Mesenchymal stem cell (in vitro differentiated cells and primary cell): Measurements from ENCODE around the gene TNFSF11.

ENCODE experiments used
- DNase-seq: peaks from one replicate; pipeline ENCODE4 v3.0.0-alpha.2; 2013
- H2AFZ ChIP-seq: one replicate; pipeline ENCODE4 v1.6.1; 2013; ENCODE audit warnings: low read depth, mild to moderate bottlenecking, control low read depth, inconsistent platforms, low read length, moderate library complexity
- H2AK5ac ChIP-seq: 2 replicates; pipeline ENCODE4 v1.6.1; 2013; ENCODE audit warnings: low read length, moderate library complexity, mild to moderate bottlenecking, inconsistent platforms; ENCODE audit not compliant: severe bottlenecking
- H2BK120ac ChIP-seq: one replicate; pipeline ENCODE4 v1.6.1; 2013; ENCODE audit warnings: low read depth, mild to moderate bottlenecking, inconsistent platforms, low read length, moderate library complexity
- H2BK12ac ChIP-seq, 2 experiments: one replicate each; pipeline ENCODE4 v1.6.1; 2013; ENCODE audit warnings: inconsistent platforms in 2 of 2, low read length in 2 of 2, mild to moderate bottlenecking in 2 of 2, moderate library complexity in 2 of 2, control low read depth in 1 of 2
- H2BK15ac ChIP-seq: one replicate; pipeline ENCODE4 v1.6.1; 2013; ENCODE audit warnings: mild to moderate bottlenecking, low read depth, inconsistent platforms; ENCODE audit not compliant: poor library complexity, severe bottlenecking
- H2BK5ac ChIP-seq: 2 replicates; pipeline ENCODE4 v1.6.1; 2013; ENCODE audit warnings: low read depth, mild to moderate bottlenecking, low read length, control low read depth, inconsistent platforms; ENCODE audit not compliant: poor library complexity, severe bottlenecking
- H3K14ac ChIP-seq, 2 experiments: one replicate each; pipeline ENCODE4 v1.6.1; 2013; ENCODE audit warnings: inconsistent platforms in 2 of 2, low read length in 2 of 2, control low read depth in 1 of 2, mild to moderate bottlenecking in 1 of 2, moderate library complexity in 1 of 2
- H3K18ac ChIP-seq, 2 experiments: one replicate each; pipeline ENCODE4 v1.6.1; 2013; ENCODE audit warnings: inconsistent platforms in 2 of 2, low read length in 2 of 2, control low read depth in 1 of 2, low read depth in 1 of 2, mild to moderate bottlenecking in 1 of 2
- H3K23ac ChIP-seq, 2 experiments: one replicate each; pipeline ENCODE4 v1.6.1; 2013; ENCODE audit warnings: inconsistent platforms in 2 of 2, low read length in 2 of 2, mild to moderate bottlenecking in 2 of 2, moderate library complexity in 2 of 2, control low read depth in 1 of 2
- H3K27ac ChIP-seq: 2 replicates; pipeline ENCODE4 v1.5.1; 2013; ENCODE audit warnings: mild to moderate bottlenecking, moderate library complexity, low read length, control low read depth, inconsistent platforms; ENCODE audit not compliant: poor library complexity, severe bottlenecking
- H3K27me3 ChIP-seq, 2 experiments: 2 replicates each; pipeline versions ENCODE4 v1.6.1 to v1.7.0; 2013; ENCODE audit warnings: low read length in 2 of 2, mild to moderate bottlenecking in 2 of 2, moderate library complexity in 2 of 2, control low read depth in 1 of 2, inconsistent platforms in 1 of 2; ENCODE audit not compliant: control insufficient read depth in 1 of 2, insufficient read depth in 1 of 2
- H3K36me3 ChIP-seq, 2 experiments: 2 replicates each; pipeline versions ENCODE4 v1.6.1 to v1.7.0; 2013; ENCODE audit warnings: low read length in 2 of 2, control low read depth in 1 of 2, inconsistent platforms in 1 of 2, low read depth in 1 of 2, mild to moderate bottlenecking in 1 of 2; ENCODE audit not compliant: insufficient read depth in 2 of 2, control insufficient read depth in 1 of 2
- H3K4ac ChIP-seq, 2 experiments: one replicate each; pipeline ENCODE4 v1.6.1; 2013; ENCODE audit warnings: inconsistent platforms in 2 of 2, low read length in 2 of 2, mild to moderate bottlenecking in 2 of 2, moderate library complexity in 2 of 2, control low read depth in 1 of 2, low read depth in 1 of 2
- H3K4me1 ChIP-seq: 2 replicates; pipeline ENCODE4 v1.6.1; 2013; ENCODE audit warnings: low read depth, low read length, control low read depth; ENCODE audit not compliant: control insufficient read depth, insufficient read depth
- H3K4me2 ChIP-seq: 2 replicates; pipeline ENCODE4 v1.6.1; 2013; ENCODE audit warnings: low read length, mild to moderate bottlenecking, inconsistent platforms; ENCODE audit not compliant: poor library complexity, severe bottlenecking
- H3K4me3 ChIP-seq, 2 experiments: 2 replicates each; pipeline versions ENCODE4 v1.5.1 to v1.7.0; 2013; ENCODE audit warnings: low read length in 2 of 2, mild to moderate bottlenecking in 2 of 2, control low read depth in 1 of 2, low read depth in 1 of 2; ENCODE audit not compliant: insufficient read depth in 1 of 2
- H3K79me1 ChIP-seq: replicated peaks from 2 replicates; pipeline ENCODE4 v1.6.1; 2013; ENCODE audit warnings: mild to moderate bottlenecking, control low read depth, low read length, inconsistent platforms; ENCODE audit not compliant: poor library complexity, severe bottlenecking
- H3K9ac ChIP-seq: 2 replicates; pipeline ENCODE4 v1.7.0; 2013; ENCODE audit warnings: mild to moderate bottlenecking, low read length, moderate library complexity
- H3K9me3 ChIP-seq: 2 replicates; pipeline ENCODE4 v1.7.0; 2013; ENCODE audit warnings: mild to moderate bottlenecking, low read length; ENCODE audit not compliant: control insufficient read depth
- H4K8ac ChIP-seq: one replicate; pipeline ENCODE4 v1.6.1; 2013; ENCODE audit warnings: inconsistent platforms, mild to moderate bottlenecking, low read length, moderate library complexity
- H4K91ac ChIP-seq: one replicate; pipeline ENCODE4 v1.6.1; 2013; ENCODE audit warnings: mild to moderate bottlenecking, low read length, inconsistent platforms
- WGBS: methylation state at CpG from one replicate; pipeline ENCODE4 v1.1.7; 2013; ENCODE audit warnings: mixed read lengths; 5-methylcytosine and 5-hydroxymethylcytosine counted together

Gene TNFSF11

GRCh38 chr13:42602906-42603305 lies 29.0 kb downstream of the TNFSF11 start:
- H2AK5ac ChIP-seq = no peak overlapping the region
- H3K4me2 ChIP-seq = no peak overlapping the region
- no peak overlapping the region for H2BK5ac ChIP-seq
- no peak overlapping the region for H3K9ac ChIP-seq
- no peak overlapping the region for H3K4me3 ChIP-seq
- no peak overlapping the region for H3K14ac ChIP-seq
- no peak for DNase-seq
- no peak overlapping the region for H2BK120ac ChIP-seq
- 88% methylated on average over 1 of the region's 1 CpG for WGBS
- H3K27me3 ChIP-seq = no peaks in the 10 kb centered on the region
- H2BK12ac ChIP-seq = no peak overlapping the region
- H3K4ac ChIP-seq = no peak overlapping the region
- no peak overlapping the region for H2AFZ ChIP-seq
- no peak overlapping the region for H2BK15ac ChIP-seq
- no peak overlapping the region for H4K91ac ChIP-seq
- H4K8ac ChIP-seq = no peak overlapping the region
- H3K9me3 ChIP-seq = no peaks in the 10 kb centered on the region
- H3K36me3 ChIP-seq = no peaks in the 10 kb centered on the region
- H3K18ac ChIP-seq = no peak overlapping the region
- no peak overlapping the region for H3K27ac ChIP-seq
- no peak overlapping the region for H3K23ac ChIP-seq
- H3K4me1 ChIP-seq = no peaks in the 10 kb centered on the region
- no peaks in the 10 kb centered on the region for H3K79me1 ChIP-seq

GRCh38 chr13:42603571-42603970 lies 29.6 kb downstream of the TNFSF11 start:
- Histone ChIP-seq H2BK5ac (no peak overlapping the region), H3K79me1 (no peaks in the 10 kb centered on the region), H2BK15ac (no peak overlapping the region), H2BK120ac (no peak overlapping the region), H4K8ac (no peak overlapping the region), H3K18ac (no peak overlapping the region), H3K4me3 (no peak overlapping the region), H3K4me2 (no peak overlapping the region), H3K9me3 (no peaks in the 10 kb centered on the region), H3K23ac (no peak overlapping the region), H3K27me3 (no peaks in the 10 kb centered on the region), H3K4ac (no peak overlapping the region), H3K14ac (no peak overlapping the region), H3K4me1 (no peaks in the 10 kb centered on the region), H2BK12ac (no peak overlapping the region), H2AK5ac (no peak overlapping the region), H3K27ac (no peak overlapping the region), H3K36me3 (no peaks in the 10 kb centered on the region), H4K91ac (no peak overlapping the region), H3K9ac (no peak overlapping the region), H2AFZ (no peak overlapping the region)
- 98% methylated on average over 2 of the region's 2 CpGs for WGBS
- DNase-seq = no peak

GRCh38 chr13:42607546-42607945 lies 33.6 kb downstream of the TNFSF11 start:
- Histone ChIP-seq H2BK120ac (no peak overlapping the region), H3K27ac (no peak overlapping the region), H4K91ac (no peak overlapping the region), H3K4ac (no peak overlapping the region), H3K4me2 (no peak overlapping the region), H2BK15ac (no peak overlapping the region), H3K4me3 (no peak overlapping the region), H3K4me1 (no peaks in the 10 kb centered on the region), H4K8ac (no peak overlapping the region), H2BK12ac (no peak overlapping the region), H3K23ac (no peak overlapping the region), H3K79me1 (no peaks in the 10 kb centered on the region), H3K27me3 (no peaks in the 10 kb centered on the region), H3K9me3 (no peaks in the 10 kb centered on the region), H2BK5ac (no peak overlapping the region), H3K14ac (no peak overlapping the region), H2AK5ac (no peak overlapping the region), H3K9ac (no peak overlapping the region), H3K36me3 (no peaks in the 10 kb centered on the region), H2AFZ (no peak overlapping the region), H3K18ac (no peak overlapping the region)
- no peak for DNase-seq
- 100% methylated on average over 1 of the region's 2 CpGs for WGBS

- DNase-seq = no peak
- H3K4ac ChIP-seq = no peak overlapping the region
- peaks cover 5% of the 10 kb centered on the region for H3K9me3 ChIP-seq
- H2BK120ac ChIP-seq = no peak overlapping the region
- no peak overlapping the region for H4K8ac ChIP-seq
- H3K79me1 ChIP-seq = no peaks in the 10 kb centered on the region
- no peak overlapping the region for H3K4me2 ChIP-seq
- H2BK5ac ChIP-seq = no peak overlapping the region
- no peak overlapping the region for H2AK5ac ChIP-seq
- no peak overlapping the region for H4K91ac ChIP-seq
- H2BK15ac ChIP-seq = no peak overlapping the region
- peaks cover 0 to 10% of the 10 kb centered on the region in 2 experiments for H3K27me3 ChIP-seq
- H3K18ac ChIP-seq = no peak overlapping the region
- no peak overlapping the region for H3K4me3 ChIP-seq
- 63% methylated on average over 2 of the region's 2 CpGs for WGBS
- no peak overlapping the region for H2AFZ ChIP-seq
- H3K23ac ChIP-seq = no peak overlapping the region
- no peaks in the 10 kb centered on the region for H3K4me1 ChIP-seq
- no peak overlapping the region for H3K14ac ChIP-seq
- H3K9ac ChIP-seq = no peak overlapping the region
- no peaks in the 10 kb centered on the region for H3K36me3 ChIP-seq
- no peak overlapping the region for H2BK12ac ChIP-seq
- H3K27ac ChIP-seq = no peak overlapping the region
These were observed 36.7 kb downstream of the TNFSF11 start for GRCh38 chr13:42610649-42611048.
